Measurements from ENCODE around the gene MKNK1.

Gene MKNK1

DNA sequence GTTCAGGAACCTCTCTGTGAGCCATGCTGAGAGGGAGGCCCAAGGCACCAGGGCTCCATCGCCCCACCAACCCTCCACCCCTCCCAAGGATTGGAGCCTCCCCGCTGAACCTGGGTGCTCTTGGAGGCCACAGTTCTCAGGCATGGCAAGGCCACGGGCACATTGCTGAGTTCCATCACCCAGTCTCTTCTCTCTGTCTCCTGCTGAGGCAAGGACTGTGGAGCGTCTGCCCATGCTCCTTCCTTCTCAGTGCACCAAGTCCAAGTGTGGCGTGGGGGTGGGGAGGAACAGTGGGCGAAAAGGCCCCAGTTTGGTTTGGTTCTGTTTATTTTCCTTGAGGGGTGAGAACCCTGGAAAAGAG is 49.9 kb downstream of the MKNK1 start:
- no peak for DNase-seq (ENCODE audit: low read depth, low spot score)
- TF ChIP-seq, protein P1, sequence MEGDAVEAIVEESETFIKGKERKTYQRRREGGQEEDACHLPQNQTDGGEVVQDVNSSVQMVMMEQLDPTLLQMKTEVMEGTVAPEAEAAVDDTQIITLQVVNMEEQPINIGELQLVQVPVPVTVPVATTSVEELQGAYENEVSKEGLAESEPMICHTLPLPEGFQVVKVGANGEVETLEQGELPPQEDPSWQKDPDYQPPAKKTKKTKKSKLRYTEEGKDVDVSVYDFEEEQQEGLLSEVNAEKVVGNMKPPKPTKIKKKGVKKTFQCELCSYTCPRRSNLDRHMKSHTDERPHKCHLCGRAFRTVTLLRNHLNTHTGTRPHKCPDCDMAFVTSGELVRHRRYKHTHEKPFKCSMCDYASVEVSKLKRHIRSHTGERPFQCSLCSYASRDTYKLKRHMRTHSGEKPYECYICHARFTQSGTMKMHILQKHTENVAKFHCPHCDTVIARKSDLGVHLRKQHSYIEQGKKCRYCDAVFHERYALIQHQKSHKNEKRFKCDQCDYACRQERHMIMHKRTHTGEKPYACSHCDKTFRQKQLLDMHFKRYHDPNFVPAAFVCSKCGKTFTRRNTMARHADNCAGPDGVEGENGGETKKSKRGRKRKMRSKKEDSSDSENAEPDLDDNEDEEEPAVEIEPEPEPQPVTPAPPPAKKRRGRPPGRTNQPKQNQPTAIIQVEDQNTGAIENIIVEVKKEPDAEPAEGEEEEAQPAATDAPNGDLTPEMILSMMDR (IDR thresholded peaks at IDR 0.05; ENCODE audit: insufficient read depth, low read length, missing control alignments), result no peak
- ChIA-PET CTCF (interaction anchor here (1.1 to 1.7 kb wide), 2 partner anchors 107 to 171 kb away, joined by 3 read pairs; no protein-coding TSS in a partner anchor), POLR2A (no interaction called here)
- no peak overlapping the region for H3K4me3 ChIP-seq (ENCODE audit: low read depth, low read length)

DNA sequence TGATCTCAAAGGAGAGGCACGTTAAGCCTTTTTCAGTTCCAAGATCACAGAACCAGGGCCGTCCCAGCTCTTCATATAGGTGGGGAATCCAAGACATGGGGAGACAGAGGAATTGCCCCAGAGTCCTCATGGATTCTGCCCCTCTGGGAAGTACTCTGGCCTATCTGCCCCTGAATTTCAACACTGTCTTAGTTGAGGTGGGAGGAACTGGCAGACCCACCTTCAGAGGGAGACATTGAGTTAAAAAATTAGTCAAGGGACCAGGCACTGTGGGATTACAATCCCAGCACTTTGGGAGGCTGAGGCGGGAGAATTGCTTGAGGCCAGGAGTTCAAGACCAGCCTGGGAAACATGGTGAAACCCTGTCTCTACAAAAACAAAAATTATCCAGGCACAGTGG is 50.6 kb downstream of the MKNK1 start:
- no peak overlapping the region for H3K4me3 ChIP-seq (ENCODE audit: low read depth, low read length)
- DNase-seq (ENCODE audit: low read depth, low spot score), result no peak
- TF ChIP-seq, protein P1 (IDR thresholded peaks at IDR 0.05; ENCODE audit: insufficient read depth, low read length, missing control alignments), result no peak
- ChIA-PET CTCF (interaction anchor here (1.7 kb wide), 1 partner anchor 172 kb away, joined by 3 read pairs; no protein-coding TSS in a partner anchor), POLR2A (no interaction called here)

DNA sequence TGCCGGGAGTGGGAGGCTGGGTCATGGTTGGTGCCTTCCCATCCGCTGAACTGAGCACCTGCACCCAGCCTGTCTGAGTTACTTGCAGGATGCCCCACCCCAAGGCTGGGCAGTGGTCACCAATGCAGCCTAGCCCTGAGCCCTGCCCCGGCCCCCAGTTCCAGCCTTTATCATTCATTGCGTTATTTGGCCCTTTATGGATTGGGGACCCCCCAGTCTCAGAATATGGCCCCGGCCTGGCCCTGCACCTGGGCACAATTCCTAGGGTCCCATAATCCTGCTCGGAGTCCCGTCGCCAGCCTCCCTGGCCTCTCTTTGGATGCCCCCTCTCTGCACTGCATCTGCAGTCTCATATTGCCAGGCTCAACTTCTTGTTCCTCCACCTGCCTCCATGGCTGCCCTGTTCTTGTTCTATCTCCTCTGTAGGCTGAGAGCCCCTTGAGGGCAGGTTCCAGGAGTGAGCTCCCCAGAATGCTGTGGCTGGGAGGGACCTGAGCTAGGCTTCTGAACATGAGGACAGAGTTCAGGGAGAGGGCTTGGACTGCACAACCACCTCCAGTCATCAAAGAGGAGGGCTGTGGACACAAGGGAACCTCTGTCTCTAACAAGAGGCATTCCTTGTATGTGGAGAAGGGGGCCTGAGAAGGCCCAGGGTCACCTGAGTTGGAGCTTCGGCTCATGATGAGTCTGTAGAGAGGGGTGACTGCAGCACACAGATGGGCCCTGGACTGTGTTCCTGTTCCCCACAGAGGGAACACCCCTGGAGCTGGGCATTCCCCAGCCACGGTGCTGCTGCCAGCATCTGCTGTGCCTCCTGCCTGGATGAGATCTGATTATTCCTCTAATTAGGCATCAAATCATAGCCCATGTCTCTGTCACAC is 51.5 kb downstream of the MKNK1 start:
- ChIA-PET POLR2A (no interaction called here), CTCF (interaction anchor here (1.7 to 7.6 kb wide), 2 partner anchors 18 to 172 kb away, joined by 3 to 70 read pairs; a partner anchor contains a TSS)
- no peak overlapping the region for H3K4me3 ChIP-seq (ENCODE audit: low read depth, low read length)
- TF ChIP-seq, protein P1 (IDR thresholded peaks at IDR 0.05; ENCODE audit: insufficient read depth, low read length, missing control alignments), result no peak
- no peak for DNase-seq (ENCODE audit: low read depth, low spot score)

DNA sequence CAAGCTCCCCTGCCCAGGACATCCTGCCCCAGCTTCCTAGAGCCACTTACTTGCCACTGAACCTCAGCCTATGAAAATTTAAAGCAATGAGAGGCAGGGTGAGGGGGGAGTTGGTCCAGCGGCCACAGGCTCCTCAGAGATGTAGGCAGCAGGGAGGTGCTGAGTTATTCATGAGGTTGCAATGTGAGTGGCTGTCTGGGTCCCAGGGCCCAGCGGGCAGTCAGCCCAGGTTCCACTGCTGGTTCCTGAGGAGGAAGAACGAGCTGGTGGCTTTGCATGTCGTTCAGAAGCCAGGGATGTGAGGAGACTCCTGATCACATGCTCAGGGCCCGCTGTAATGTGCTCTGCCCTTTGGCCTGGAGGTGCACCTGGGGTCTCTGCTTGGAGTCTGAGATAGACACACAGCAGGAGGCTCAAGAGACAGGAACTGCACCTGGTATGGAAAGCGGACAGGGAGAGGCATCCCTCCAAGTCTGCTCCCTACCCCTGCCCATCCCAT is 52.4 kb downstream of the MKNK1 start, which contains the start of gene KNCN:
Gene KNCN (minus strand): TSS at position 51 of the 499 bp plus-strand sequence. CDS start 432 bp downstream, outside the sequence.
- ChIA-PET POLR2A (no interaction called here), CTCF (interaction anchor here (1.1 to 7.6 kb wide), 5 partner anchors 9 to 105 kb away, joined by 3 to 70 read pairs (median 6); a partner anchor contains a TSS)
- no peak for DNase-seq (ENCODE audit: low read depth, low spot score)
- no peak within 1 kb of the TSS for H3K4me3 ChIP-seq (ENCODE audit: low read depth, low read length)
- TF ChIP-seq, protein P1 (IDR thresholded peaks at IDR 0.05; ENCODE audit: insufficient read depth, low read length, missing control alignments), result no peak

DNA sequence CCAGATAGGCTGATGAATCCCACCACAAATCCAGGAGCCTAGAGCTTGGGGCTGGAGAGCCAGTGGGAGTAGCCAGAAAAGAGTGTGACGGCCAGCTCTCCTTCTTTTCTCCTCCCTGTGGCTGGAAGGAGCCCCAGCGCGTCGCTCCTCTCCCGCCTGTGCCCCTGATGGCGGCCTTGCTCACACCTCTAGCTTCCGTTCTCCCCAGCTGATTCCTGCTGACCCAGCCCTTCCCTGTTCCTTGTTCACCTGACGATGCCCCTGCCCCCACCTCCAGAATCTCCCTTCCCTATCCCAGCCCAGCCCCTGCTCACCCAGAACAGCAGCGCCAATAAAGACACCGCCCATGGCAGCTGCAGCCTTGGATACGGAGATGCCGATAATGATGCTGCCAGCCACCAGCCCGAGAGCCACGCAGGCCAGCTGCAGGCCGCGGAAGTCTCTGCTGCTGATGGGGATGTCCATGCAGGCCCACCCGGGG is 53.3 kb downstream of the MKNK1 start:
- TF ChIP-seq, protein P1 (IDR thresholded peaks at IDR 0.05; ENCODE audit: insufficient read depth, low read length, missing control alignments), result no peak
- ChIA-PET CTCF (interaction anchor here (0.7 to 7.6 kb wide), 6 partner anchors 8 to 174 kb away, joined by 3 to 70 read pairs (median 4); a partner anchor contains a TSS), POLR2A (no interaction called here)

More for the DNA sequence above, 53.3 kb downstream of the MKNK1 start:
- DNase-seq (ENCODE audit: low read depth, low spot score), result no peak
- H3K4me3 ChIP-seq (ENCODE audit: low read depth, low read length), result no peak overlapping the region
